NOMO-1 (cell line): ENCODE results near the gene RBM34.

Experiments used
- DNase-seq, 2 experiments: peaks; one replicate each; lab custom pipeline; 2025; ENCODE audit not compliant: unreplicated experiment in 2 of 2; lab: John Stamatoyannopoulos, UW

The RBM34 gene

GRCh38 chr1:235156265-235156664 is 4.8 kb downstream of the RBM34 start:
- no peak for DNase-seq

DNA sequence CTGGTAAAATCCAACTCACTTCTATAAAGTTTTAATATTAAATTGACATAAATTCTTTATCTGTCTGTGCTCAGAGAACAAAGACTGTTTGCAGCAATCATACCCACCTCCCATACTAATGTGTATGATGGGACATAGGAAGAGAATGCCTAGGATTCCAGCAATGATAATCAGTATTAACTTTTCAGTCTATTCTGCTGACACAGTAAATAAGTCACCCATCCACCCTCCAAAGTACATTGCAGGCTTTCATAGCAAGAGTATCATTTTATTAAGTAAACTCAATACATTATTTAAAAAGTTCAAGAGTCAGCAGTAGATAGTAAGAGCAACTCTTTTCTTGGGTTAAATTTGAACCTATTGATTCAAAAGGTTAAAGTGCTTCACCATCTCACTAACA is 8.8 kb downstream of the RBM34 start:
- DNase-seq: no peak

DNA sequence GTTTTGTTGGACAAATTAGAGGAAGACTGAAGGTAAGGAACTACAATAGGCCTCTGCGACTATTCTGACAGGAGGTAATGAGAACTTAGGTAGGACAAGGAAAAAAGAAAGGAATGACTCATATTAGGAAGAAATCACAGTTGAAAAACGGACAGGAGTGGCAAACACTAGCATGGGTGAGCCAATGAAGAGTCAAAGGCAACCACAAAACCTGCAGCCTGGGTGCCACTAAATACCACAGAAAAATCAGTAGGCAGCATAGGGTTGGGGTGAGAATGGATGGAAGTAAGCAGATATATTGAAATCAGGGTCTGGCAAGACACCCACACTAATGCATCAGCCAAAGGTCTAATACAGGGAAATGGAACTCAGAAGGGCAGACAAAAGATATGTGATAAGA is 10.0 kb downstream of the RBM34 start:
- DNase-seq: no peak

- DNase-seq: no peak
These were observed 11.2 kb downstream of the RBM34 start for GRCh38 chr1:235149824-235150223.

DNA sequence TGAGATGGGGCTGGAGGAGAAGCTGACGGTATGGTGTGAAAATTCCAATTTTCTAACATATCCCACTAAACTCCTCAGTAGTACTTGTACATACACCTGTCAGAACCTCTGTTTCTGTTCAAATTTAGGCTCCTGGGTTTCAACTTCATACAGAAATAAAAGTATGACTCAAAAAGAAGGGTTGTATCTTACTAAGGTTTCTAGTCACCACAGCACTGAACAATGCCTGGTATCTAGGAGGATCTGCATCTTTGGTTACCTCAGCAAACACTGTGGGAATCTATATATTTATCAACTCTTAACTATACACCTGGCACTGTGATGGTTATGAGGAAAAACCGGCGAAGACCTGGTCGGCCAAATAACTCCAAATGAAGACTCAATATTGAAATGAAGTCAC is 13.8 kb downstream of the RBM34 start:
- DNase-seq: no peak

- DNase-seq: no peak
These were observed 15.4 kb downstream of the RBM34 start for GRCh38 chr1:235145639-235146038.

- DNase-seq: no peak
These were observed 18.1 kb downstream of the RBM34 start for GRCh38 chr1:235142991-235143390.

GRCh38 chr1:235139315-235139714 is 21.7 kb downstream of the RBM34 start:
- no peak for DNase-seq

GRCh38 chr1:235138821-235139220 is 22.2 kb downstream of the RBM34 start:
- no peak for DNase-seq

- DNase-seq: no peak
These were observed 24.9 kb downstream of the RBM34 start for GRCh38 chr1:235136111-235136510.

DNA sequence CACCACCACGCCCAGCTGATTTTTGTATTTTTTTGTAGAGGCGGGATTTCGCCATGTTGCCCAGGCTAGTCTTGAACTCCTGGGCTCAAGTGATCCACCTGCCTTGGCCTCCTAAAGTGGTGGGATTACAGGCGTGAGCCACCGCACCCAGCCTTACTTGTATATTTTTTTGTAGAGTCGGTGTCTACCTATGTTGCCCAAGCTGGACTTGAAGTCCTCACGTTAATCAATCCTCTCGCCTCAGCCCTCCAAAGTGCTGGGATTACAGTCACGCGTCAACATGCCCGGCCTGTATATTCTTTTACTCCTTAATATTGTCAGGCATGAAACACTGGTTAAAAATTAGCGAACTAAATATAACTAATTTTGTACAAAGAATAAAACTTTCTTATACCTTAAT is 26.9 kb downstream of the RBM34 start:
- DNase-seq: no peak

DNA sequence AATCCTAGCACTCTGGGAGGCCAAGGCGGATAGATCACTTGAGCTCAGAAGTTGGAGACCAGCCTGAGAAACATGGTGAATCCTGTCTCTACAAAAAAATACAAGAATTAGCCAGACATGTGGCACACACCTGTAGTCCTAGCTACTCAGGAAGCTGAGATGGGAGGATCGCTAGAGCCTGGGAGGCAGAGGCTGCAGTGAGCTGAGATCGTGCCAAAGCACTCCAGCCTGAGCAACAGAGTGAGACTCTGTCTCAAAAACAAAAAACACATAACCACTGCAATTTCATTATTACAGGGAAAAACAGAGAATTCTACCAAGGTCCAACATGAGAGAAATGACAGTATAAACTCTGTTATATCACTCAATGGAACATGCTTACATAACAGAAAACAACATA is 28.0 kb downstream of the RBM34 start:
- DNase-seq: no peak

DNA sequence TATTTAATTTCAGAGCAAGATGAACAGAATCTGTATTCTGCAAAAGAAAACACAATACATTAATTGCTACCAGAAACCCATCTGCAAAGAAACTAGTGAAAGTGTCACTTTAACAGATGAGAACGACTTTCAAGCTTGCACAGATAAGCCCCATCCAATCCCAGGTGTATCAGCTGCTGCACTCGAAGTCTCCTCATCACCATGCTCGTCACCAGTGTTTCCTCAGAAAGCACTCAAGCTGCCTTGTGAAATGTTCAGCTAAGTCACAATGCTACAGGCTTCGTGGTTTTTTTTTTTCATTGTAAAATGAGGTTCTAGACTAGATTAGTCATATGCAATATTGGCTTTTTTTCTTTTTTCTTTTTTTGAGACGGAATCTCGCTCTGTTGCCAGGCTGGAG is 29.1 kb downstream of the RBM34 start:
- DNase-seq: no peak

DNA sequence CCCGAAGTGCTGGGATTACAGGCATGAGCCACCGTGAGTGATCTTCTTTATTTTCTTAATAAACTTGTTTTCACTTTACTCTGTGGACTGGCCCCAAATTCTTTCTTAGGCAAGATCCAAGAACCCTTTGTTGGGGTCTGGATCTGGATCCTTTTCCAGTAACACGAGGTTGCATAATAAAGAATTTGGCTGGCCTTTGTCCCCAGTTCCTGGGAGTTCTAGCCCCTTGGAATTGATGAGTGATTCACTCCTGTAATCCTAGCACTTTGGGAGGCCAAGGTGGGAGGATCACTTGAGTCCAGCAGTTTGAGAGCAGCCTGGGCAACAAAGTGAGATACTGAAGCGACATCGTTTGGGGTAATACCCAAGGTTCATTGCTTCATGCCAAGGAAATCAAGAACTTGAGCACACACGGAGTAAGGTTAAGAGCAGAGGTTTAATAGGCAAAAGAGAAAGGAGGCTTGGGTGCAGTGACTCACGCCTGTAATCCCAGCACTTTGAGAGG is 30.2 kb downstream of the RBM34 start:
- no peak for DNase-seq

- no peak for DNase-seq
These were observed 31.1 kb downstream of the RBM34 start for GRCh38 chr1:235129774-235130570.

- peak; percentile 96 to 98 for DNase-seq
These were observed 32.4 kb downstream of the RBM34 start, which contains the start of gene TOMM20 for GRCh38 chr1:235128456-235129328. TOMM20 (minus strand) TSS chr1:235128837; CDS start chr1:235128715, 122 bp downstream.

DNA sequence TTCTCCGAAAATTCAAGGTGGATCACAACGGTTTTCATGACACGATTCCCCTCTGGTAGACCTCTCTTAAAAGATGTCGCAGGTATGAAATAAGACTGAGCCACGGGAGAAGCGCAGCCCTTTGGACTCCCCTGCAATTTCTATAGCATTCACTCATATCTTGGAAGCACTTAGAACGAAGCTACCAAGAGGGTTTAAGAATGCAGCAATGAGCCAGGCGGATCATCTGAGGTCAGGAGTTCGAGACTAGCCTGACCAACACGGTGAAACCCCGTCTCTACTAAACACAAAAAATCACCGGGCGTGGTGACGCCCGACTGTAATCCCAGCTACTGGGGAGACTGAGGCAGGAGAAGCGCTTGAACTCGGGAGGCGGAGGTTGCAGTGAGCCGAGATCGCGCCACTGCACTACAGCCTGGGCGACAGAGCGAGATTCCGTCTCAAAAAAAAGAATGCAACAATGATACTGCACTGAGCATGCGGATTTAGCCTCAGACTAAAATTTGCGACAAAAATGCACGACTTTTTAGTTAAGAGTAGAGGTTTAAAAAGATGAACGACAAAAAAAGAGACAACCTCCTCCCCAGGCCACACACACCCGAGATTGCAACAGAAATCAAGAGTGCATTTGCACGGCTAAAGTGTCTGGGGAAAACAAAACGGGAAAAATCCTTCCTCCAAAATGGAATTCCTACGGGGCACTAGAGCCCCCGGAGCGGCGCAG is 33.2 kb downstream of the RBM34 start:
- peak in 1 of 2 experiments; percentile 14 for DNase-seq

GRCh38 chr1:235127203-235127602 is 33.8 kb downstream of the RBM34 start:
- peak in 1 of 2 experiments; percentile 16 for DNase-seq

GRCh38 chr1:235124665-235125064 is 36.4 kb downstream of the RBM34 start:
- no peak for DNase-seq

DNA sequence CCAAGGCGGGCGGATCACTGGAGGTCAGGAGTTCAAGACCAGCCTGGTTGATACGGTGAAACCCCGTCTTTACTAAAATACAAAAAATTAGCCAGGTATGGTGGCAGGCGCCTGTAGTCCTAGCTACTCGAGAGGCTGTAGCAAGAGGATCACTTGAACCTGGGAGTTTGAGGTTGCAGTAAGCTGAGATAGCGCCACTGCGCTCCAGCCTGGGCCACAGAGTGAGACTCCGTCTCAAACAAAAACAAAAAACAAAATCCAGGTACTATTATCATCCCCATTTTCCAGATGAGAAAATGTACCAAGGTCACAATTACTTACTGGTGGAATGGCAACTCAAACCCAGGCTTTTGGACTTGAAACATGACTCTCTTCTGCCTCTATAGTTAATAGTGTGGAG is 36.9 kb downstream of the RBM34 start:
- no peak for DNase-seq

- no peak for DNase-seq
These were observed 38.7 kb downstream of the RBM34 start for GRCh38 chr1:235122348-235122747.
